ENCODE data around the gene ACOXL.

ACOXL gene

DNA sequence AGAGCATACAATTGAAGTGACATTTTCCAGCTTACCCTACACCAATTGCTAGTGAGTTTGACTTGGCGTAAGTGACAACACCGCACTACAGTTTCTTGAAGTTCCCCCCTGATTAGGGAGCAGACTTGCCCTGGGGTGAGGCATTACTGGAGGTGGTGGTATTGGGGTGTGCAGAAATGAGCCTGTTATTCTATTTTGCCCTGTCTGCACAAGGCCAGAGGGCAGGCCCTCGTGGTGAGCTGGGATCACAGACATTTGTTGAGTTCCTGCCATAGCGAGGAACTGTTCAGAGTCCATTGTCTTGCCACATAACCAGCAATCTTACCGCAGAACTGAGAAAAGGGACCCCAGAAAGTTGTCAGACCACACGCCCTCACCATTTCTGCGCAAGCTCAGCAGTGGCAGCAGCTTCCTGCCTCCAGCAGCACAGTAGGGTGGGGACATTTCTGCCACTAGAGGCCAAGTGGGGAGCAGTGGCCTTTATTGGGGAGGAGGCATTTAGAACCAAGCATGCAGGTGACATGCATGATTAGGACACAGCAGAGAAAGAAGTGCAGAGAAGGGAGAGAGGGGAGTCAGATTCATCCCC, 284.8 kb downstream of the ACOXL start:
- no peak for TF ChIP-seq GATA1 (IDR thresholded peaks at IDR 0.05; ENCODE audit: low read depth, low read length)
- no peak for TF ChIP-seq POLR2A (IDR thresholded peaks at IDR 0.05; ENCODE audit: low read length)
- DNase-seq = no peak

DNA sequence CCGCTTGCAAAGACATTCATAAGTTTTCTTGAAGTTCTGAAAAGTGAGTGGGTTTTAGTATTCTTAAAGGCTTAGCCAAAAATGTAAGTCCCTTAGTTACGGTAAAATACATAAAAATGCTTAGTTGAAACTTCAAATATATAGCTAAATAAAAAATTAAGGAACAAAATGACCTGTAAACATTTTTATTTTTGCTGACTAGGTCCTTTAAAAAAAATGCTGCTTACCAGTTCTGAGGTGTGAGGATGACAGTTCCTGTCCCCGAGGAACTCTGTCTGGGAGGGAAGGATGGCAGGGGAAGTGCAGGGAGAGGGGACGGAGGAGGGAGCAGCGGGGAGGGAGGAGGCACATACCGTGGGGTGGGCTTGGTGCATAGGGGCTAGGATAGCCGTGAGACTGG, 285.5 kb downstream of the ACOXL start:
- TF ChIP-seq GATA1 (IDR thresholded peaks at IDR 0.05; ENCODE audit: low read depth, low read length) = no peak
- no peak for TF ChIP-seq POLR2A (IDR thresholded peaks at IDR 0.05; ENCODE audit: low read length)
- DNase-seq = no peak

DNA sequence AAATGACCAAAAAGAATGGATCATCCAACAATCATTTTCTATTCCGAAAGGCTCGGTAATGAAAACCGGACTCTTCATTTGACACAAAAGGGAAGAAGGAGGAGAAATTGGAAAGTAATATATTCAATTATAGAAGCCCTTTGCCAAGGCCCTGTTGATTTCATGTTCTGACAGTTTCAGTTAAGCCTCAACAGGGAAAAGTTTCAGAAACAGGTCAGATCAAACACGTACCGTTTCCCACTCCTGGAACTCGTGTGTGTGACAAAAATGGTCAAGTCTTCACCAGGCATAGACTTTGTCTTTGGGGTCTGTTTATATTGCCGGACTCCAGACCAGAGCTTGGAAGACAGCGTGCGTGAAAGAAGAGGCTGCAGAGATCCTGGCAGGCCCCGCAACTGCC, 287.0 kb downstream of the ACOXL start:
- no peak for TF ChIP-seq GATA1 (IDR thresholded peaks at IDR 0.05; ENCODE audit: low read depth, low read length)
- DNase-seq = no peak

DNA sequence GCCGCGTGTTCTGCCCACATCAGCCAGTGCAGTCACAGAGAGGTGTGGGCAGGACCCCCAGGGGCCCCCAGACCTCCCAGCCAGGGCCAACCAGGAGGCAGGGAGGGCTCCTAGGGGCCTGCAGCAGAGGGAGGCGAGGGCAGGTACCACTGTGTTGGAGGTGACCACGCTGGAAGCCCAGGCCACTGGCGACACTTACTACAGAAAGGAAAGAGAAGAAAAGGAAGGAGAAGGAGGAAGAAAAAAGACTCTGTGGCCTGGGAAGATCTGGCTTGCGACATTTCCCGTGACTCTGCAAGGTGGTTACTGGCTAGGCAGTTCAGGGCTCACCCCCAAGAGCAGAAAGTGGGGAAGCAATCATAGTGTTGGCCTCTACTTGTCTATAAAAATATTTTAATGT, 290.3 kb downstream of the ACOXL start:
- TF ChIP-seq GATA1 (IDR thresholded peaks at IDR 0.05; ENCODE audit: low read depth, low read length) (no peak), POLR2A (IDR thresholded peaks at IDR 0.05; ENCODE audit: low read length) (no peak)
- DNase-seq = no peak

DNA sequence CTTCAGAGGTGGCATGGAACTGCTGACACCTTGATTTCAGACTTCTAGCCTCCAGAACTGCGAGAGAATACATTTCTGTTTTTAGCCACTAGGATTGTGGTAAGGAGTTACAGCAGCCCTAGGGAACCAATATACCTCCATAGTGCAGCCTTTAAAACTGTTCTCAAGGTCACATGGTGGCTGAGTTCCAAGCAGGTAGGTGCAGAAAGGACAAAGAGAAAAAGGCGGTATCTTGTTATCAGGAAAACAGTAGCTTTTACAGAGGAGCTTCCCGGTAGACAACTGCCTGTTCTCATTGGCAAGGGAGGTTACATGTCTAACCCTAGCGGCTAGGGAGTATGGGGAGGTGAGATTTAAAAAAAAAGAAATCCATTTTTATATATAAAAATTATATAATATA, 292.1 kb downstream of the ACOXL start:
- TF ChIP-seq POLR2A (IDR thresholded peaks at IDR 0.05; ENCODE audit: low read length) (no peak), GATA1 (IDR thresholded peaks at IDR 0.05; ENCODE audit: low read depth, low read length) (no peak)
- DNase-seq = no peak

DNA sequence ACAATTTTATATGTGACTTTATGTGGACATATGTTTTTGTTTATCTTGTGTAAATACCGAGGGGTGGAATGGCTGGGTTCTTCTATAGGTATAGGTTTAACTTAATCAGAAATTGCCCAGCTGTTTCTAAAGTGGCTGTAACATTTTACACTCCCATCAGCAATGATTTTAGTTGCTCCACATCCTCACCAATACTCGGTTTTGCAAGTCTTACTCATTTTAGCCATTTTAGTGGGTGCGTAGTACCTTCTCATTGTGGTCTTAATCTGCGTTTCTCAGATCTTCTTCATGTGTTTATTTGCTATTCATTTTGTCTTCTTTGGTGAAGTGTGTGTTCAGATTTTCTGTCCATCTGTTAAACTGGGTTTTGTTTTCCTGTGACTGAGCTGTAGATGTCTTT, 292.9 kb downstream of the ACOXL start:
- no peak for DNase-seq
- TF ChIP-seq GATA1 (IDR thresholded peaks at IDR 0.05; ENCODE audit: low read depth, low read length) = no peak
- no peak for TF ChIP-seq POLR2A (IDR thresholded peaks at IDR 0.05; ENCODE audit: low read length)

DNA sequence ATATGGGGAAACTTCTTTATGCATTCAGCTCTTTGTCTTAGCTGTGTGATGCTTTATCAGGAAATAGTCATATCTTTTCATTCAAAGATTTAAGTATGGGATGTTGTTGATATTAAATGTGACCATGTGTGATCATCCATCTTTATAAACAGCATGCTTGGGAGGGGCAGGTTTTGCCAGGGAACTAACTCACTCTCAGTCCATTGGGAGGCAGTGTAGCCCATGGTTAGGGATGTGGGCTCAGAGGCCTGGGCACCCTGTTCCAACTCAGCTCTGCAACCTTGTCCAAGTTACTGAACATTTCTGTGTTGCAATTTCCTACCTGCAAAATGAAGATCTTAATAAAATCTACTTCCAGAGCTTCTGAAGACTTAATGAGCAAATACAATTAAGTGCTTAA, 296.3 kb downstream of the ACOXL start:
- DNase-seq = peak; percentile 12 to 38
- no peak for TF ChIP-seq GATA1 (IDR thresholded peaks at IDR 0.05; ENCODE audit: low read depth, low read length)
- TF ChIP-seq POLR2A (IDR thresholded peaks at IDR 0.05; ENCODE audit: low read length) = no peak

DNA sequence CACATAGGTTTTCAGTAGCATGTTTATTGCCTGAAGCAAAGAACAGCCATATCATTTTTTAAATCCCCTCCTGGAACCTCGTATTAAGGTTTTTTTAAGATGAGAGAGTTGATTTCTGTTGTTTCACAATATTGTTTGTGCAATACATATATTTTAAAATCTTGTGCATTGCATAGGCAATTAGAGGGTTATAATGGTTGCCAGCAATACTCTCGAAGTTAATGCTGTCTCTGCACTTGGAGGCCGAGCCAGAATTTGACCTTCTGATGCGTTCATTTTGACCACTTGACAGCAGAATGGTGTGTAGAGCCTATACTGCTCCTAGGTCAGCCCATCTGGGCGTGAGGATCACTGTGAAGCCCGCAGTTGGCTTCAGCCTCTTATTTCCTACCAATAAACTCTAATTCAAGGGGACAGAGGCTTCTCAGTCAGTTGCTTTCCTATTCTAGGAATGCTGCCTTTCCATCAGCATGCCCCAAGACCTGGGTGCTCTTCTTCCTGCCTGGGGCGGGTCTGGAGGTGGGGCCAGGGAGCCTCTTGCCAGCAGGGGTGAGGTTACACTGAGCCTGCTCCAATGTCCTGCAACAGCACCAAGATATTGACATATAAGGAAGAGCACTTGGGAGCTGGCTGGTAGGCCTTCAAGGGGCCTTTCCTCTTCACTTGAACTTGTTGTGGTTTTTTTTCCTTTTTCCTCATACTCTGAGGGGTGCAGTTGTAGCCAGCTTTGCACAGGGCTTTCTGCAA, 297.0 kb downstream of the ACOXL start:
- TF ChIP-seq GATA1 (IDR thresholded peaks at IDR 0.05; ENCODE audit: low read depth, low read length) = no peak
- no peak for TF ChIP-seq POLR2A (IDR thresholded peaks at IDR 0.05; ENCODE audit: low read length)
- no peak for DNase-seq

DNA sequence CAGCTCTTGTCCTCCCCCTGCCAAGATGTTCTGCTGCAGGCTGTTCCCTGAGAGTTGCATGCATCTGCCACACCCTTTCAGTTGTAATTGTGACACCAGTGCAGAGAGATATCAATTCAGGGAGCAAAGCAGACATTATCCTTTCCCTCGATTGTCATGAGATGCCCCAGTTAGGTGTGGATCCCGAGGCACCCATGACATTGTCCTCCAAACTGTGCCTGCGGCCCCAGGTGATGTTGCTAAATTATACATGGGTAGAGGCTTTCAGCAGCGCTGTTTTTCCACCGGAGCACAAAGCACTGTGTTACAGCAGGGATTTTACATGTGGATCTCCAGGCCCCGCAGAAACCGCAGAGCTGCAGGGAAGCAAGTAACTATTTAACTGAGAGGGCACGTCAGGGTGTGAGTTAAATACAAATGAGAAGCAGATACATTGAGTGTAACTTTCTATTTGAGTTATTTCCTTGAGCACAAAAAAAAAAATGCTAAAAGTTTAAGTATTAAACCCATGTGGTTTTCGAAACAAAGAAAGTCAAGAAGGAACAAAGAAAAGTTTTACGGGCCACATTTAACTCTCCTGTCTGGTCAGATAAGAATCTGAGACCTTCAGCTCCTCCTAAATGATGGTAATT, 298.0 kb downstream of the ACOXL start:
- TF ChIP-seq GATA1 (IDR thresholded peaks at IDR 0.05; ENCODE audit: low read depth, low read length) = no peak
- no peak for TF ChIP-seq POLR2A (IDR thresholded peaks at IDR 0.05; ENCODE audit: low read length)
- no peak for DNase-seq

DNA sequence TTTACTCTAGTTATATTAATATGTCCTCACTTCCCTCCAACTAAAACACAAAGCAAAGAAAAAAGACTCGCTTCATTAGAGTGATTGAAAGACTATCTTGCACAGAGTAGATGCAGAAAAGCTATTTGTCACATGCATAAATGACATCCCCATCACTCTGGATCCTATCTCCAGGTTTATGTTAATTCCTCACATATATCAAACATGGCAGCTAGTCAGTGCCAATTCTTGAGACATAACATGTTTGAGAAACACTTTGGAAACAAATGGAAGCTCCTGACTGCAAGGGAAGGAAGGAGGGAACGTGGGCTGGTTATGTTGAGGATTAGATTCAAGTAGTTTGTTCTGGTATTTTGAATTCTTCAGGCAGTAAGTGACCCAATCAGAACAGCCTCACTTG, 298.6 kb downstream of the ACOXL start:
- TF ChIP-seq GATA1 (IDR thresholded peaks at IDR 0.05; ENCODE audit: low read depth, low read length) (no peak), POLR2A (IDR thresholded peaks at IDR 0.05; ENCODE audit: low read length) (no peak)
- DNase-seq = no peak

DNA sequence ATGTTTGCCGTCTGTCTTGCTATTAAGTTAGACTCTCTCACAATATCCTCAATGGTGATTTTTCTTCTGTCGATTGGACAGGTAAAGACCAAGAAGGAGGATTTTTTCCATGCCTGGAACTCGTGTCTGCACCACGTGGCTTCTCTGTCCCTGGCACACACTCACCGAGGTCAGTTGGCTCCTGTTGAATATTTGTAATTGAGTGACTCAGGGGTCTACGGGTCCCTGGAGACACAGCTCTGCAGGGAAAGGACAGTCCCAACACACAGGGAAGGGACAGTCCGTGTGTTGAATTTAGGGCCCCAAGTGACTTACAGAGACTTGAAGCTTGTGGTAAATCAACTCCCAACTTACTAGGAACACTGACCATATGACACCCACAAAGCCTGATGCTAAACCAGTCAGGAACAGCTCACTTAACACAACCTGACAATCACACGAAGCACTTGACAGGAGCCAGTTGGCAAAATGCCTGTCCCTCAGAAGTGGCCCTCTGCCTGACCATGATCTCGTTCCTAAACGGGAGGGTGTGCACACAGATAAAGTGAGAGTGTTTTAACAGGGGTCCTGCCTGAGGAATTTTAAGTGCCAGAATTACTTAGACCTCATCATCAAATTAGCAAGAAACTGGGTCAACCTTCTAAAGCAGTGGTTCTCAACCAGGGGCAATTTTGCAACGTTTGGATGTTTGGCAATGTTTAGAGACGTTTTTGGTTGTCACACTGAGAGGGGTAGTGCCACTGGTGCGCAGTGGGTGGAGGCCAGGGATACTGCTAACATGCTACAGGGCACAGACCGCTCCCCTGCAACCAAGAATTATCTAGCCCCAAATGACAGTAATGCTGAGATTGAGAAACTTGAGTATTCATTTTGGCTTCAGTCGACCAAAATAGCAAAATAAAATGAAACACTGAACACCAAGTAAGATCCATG, 299.4 kb downstream of the ACOXL start:
- DNase-seq = no peak

DNA sequence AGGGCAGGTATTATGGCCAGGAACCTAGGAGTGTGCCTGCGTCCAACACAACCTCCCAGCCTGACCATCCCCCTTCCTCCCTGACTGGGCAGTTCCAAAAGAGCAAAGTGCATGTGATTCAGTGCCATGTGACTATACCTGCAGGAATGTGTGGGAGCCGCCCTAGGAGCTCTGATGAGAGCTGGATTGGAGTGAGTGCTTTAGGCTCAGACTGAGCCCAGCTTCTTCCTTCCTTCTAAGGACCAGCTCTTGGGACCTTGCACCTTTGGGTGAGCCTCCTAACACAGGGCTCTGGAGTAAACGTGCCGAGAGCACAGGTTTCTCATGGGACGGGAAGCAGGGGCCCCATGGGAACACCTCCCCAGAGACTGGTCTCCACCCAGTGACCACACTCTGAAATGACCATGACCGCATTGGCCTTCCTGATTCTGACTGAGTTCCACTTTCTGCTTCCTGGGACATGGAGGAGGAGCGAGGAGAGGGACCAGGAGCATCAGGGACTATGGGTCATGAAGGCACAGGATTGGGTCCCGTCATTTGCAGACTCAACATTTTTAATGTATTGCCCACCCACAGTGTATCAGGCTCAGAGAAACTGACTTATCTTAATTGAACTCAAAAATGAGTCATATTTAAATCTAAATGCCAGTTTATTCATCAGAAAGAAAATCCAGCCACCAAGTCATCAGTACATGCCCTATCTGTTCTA, 300.5 kb downstream of the ACOXL start:
- TF ChIP-seq GATA1 (IDR thresholded peaks at IDR 0.05; ENCODE audit: low read depth, low read length) = no peak
- TF ChIP-seq POLR2A (IDR thresholded peaks at IDR 0.05; ENCODE audit: low read length) = no peak
- DNase-seq = no peak

More for the DNA sequence above, 299.4 kb downstream of the ACOXL start:
- TF ChIP-seq POLR2A (IDR thresholded peaks at IDR 0.05; ENCODE audit: low read length) (no peak), GATA1 (IDR thresholded peaks at IDR 0.05; ENCODE audit: low read depth, low read length) (no peak)

DNA sequence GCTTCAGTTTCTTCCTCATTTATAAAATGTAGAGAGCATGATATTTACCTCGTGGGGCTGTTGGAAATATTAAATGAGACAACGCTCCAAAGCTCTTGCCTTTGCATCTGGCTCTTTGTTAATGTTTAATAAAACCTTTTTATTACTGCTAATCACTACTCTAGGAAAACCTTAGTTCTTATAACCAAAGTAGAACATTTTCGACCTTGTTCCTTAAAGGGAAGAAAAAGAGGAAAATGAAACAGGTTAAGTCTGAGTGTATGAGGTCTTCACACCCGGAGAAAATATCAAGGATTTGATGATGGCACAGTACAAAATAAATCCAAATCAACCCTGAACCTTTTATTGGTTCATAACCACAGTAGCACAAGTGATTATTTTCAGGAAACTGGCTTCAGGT, 301.8 kb downstream of the ACOXL start:
- no peak for TF ChIP-seq POLR2A (IDR thresholded peaks at IDR 0.05; ENCODE audit: low read length)
- no peak for DNase-seq

Measured in erythroblast (primary cell).